VCaP (cell line): ENCODE data around the gene HOXC5.
"Not testable (repeated sequence)": the region's sequence is repeated elsewhere in the genome, so short reads cannot be mapped to it uniquely, and the experiment has no call there.

ENCODE experiments used
- H3K27ac ChIP-seq: fragments of 450-650 bp; 2 replicates; pipeline ENCODE4 v1.5.1; 2017
- TF ChIP-seq, protein P1 (sequence below): fragments of 450-650 bp; conservative IDR thresholded peaks from 2 replicates; pipeline ENCODE4 v1.5.1; 2017; ENCODE audit warnings: mild to moderate bottlenecking, moderate library complexity

The HOXC5 gene

DNA sequence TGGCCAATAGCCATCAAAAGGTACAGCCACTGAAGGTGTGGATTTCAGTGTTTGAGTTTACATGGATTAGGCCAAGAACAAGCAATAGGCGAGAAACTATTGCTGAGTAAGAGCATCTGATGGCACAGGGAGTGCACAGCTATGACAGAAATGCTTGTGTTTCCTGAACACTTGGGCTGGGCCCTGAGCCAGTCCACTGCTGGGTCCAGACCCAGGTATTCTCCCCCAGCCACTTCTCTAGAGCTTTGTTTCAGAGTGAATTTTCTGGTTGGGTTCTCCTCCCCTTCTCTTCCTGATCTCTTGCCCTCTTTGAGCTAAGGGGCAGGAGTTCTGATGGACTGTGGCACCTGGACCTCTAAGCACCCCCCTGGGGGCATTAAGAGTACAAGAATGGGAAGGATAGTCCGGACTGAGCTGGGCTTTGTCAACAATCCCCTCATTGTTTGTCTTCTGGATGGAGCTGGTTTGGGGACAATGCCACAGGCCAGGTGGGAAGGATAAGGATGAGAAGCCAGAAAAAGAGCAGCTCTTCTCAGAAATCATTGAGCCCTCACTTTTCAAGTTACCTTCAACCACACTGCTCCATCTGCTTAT lies 8.3 kb downstream of the HOXC5 start:
- TF ChIP-seq, protein P1, sequence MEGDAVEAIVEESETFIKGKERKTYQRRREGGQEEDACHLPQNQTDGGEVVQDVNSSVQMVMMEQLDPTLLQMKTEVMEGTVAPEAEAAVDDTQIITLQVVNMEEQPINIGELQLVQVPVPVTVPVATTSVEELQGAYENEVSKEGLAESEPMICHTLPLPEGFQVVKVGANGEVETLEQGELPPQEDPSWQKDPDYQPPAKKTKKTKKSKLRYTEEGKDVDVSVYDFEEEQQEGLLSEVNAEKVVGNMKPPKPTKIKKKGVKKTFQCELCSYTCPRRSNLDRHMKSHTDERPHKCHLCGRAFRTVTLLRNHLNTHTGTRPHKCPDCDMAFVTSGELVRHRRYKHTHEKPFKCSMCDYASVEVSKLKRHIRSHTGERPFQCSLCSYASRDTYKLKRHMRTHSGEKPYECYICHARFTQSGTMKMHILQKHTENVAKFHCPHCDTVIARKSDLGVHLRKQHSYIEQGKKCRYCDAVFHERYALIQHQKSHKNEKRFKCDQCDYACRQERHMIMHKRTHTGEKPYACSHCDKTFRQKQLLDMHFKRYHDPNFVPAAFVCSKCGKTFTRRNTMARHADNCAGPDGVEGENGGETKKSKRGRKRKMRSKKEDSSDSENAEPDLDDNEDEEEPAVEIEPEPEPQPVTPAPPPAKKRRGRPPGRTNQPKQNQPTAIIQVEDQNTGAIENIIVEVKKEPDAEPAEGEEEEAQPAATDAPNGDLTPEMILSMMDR: no peak
- H3K27ac ChIP-seq: no peak overlapping the region

DNA sequence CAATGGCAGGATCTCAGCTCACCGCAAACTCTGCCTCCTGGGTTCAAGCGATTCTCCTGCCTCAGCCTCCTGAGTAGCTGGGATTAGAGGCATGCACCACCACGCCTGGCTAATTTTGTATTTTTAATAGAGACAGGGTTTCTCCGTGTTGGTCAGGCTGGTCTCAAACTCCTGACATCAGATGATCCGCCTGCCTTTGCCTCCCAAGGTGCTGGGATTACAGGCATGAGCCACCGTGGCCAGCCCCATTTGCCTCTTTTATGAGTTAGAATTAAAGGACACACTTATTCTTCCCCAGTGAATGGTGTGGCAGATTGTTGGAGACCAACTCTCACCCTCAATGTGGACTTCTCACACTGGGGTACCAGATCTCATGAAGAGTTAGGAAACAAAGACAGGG lies 9.2 kb downstream of the HOXC5 start:
- H3K27ac ChIP-seq: not testable (repeated sequence)

DNA sequence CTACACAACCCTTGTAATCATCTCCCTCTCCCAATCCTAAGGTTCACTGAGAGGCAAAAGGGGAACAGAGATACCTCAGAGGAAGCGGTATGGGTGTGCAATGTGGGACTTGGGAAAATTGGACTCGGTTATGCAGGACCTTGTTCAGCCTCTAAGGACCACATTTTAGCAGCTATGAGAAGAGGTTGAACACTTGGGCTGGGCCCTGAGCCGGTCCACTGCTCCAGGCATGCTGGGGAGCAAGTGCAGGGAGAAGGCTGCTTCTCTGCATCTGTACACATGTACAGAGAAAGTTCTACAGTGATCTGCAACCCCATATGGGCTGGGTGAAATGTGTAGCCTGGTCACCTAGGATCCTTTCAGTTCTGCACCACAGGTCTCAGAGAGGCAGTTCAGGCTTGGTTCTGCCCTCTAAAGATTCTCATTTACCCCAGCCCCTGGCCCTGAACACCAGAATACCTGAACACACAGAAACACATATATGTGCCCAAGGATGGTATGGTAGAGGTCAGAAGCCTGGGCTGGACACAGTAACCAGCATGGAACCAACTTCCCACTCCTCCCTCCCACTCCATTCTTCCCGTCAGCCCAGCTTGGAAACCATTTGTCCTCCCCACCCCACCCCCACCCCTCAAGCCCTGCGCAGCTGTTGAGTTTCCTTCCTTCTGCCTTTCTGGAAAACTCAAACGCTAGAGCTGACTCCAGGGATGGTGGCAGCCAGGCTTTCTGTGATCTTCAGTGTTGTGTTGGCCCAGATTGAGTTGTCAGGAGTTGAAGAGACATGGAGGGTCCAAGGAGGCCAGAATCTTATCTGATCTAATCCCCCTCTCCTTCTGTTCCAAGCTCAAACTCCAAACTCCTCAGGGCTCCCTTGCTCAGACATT lies 10.4 kb downstream of the HOXC5 start:
- TF ChIP-seq, protein P1: no peak
- H3K27ac ChIP-seq: no peak overlapping the region

DNA sequence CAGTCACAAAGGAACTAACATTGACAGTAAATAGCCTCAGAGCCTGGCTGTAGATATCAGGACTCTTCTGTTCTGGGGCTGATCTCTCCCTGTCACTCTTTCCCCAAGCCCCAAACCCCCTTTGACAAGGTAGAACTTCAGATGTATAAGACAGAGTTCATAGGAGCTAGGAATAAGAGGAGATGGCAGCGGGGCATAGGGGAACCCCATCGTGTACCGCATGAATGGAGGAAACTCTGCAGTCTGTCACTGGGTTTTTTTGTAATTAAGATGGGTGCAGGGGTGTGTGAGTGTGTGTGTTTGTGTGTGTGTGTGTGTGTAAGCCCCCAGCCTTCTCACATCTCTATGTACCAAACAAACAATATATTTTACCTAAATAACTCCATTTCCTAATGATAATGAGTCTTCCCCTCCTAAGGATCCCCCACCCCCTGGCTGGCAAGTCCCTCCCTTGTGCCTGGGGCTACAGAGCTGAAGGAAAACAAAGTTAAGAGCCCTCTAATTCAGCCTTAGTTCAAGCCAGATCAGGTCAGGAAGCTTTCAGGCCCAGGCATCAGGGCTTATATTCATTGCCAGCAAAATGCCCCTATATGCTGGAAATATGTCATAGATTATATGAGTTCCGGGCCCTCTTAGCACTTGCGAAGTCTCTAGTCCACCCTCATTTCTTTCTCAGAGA lies 11.7 kb downstream of the HOXC5 start:
- TF ChIP-seq, protein P1: no peak
- no peak overlapping the region for H3K27ac ChIP-seq

DNA sequence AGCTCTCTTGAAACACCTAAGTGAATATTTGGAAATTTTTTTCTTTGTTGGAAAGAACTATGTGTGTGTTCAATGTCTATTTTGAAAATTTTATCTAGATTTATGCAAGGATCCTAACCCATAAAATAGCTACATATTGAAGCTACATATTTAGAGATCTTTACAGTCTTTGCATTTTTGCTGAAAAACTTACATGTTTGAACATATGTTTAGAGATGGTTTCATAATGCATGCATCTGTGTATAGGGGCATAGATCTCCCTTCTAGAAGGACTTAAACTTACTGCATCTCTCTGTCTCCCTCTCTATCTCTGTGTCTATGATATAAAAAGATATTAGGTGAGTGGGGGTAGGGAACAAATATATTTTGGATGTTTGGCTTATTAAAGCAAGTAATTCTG lies 12.6 kb downstream of the HOXC5 start:
- TF ChIP-seq, protein P1: no peak
- H3K27ac ChIP-seq: no peak overlapping the region

DNA sequence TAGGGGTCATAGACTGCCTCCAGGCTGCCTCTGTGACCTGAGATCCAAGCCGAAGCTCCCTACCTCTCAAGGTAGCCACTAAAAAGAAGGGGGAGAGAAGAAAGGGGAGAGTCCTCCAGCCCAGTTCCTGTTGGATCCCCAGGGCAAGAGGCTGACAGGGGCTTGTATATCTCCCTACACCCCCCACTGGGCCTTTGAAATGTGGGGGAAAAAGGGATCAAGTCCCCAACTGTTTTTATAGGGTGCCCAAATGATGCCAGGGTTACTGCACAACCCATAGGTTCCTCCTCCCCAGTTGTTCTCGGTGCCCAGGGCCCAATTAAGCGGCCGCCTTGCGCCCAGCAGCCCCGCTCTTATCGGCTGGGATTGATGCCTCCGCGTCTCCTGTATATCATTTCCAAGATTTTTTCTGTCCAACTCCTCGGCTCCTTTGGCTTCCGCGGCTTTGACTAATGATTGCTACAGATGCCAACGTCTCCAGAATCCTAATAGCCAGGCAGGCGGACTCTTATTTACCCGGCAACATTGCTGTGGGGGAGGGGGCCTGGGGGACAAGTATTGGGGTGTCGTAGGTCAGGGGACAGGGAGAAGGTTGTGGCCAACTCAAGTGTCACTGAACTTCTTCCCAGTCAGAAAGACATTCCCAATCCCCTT lies 13.1 kb downstream of the HOXC5 start:
- no peak overlapping the region for H3K27ac ChIP-seq
- TF ChIP-seq, protein P1: no peak

DNA sequence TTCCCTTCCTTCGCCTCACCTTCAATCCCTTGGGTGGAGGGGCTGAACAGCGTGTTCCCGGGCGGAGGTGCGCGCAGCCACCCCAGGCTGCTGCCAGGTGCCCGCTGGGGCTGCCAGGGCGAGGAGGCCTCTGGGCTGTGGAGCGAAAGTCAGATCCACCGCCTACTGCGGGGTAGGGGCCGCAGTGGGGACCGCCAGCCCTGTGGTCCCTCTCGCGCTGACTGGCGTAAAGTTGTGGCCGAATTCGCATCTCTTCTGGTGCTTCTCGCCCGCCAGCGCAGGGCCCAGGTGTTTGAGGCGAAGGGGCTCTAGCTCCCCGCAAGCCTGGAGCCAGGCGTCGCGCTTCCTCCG lies 13.9 kb downstream of the HOXC5 start:
- TF ChIP-seq, protein P1: no peak
- no peak overlapping the region for H3K27ac ChIP-seq
